Measurements from ENCODE around the gene SLC26A2. TPM values are rescaled to one million over a fixed set of nuclear protein-coding genes. Genes with fewer than 3 reads are reported as not detected.

SLC26A2 gene
- total RNA-seq, 1 donor from 2014 or later: 15.4 TPM

- DNase-seq (ENCODE audit: low read depth): no peak
- Histone ChIP-seq H3K4me3 (ENCODE audit: low read depth, low read length) (no peak overlapping the region), H3K36me3 (ENCODE audit: control insufficient read depth, insufficient read depth, low read length) (no peaks in the 10 kb centered on the region), H3K27me3 (ENCODE audit: control insufficient read depth, insufficient read depth, low read length) (no peaks in the 10 kb centered on the region)
- no peak for TF ChIP-seq CTCF (IDR thresholded peaks at IDR 0.05; ENCODE audit: insufficient read depth, low read length, poor library complexity, severe bottlenecking)
These were observed 24.4 kb upstream of the SLC26A2 start for GRCh38 chr5:149936044-149936699.

- Histone ChIP-seq H3K27me3 (ENCODE audit: control insufficient read depth, insufficient read depth, low read length) (no peaks in the 10 kb centered on the region), H3K36me3 (ENCODE audit: control insufficient read depth, insufficient read depth, low read length) (no peaks in the 10 kb centered on the region), H3K4me3 (ENCODE audit: low read depth, low read length) (no peak overlapping the region)
- no peak for DNase-seq (ENCODE audit: low read depth)
- TF ChIP-seq CTCF (IDR thresholded peaks at IDR 0.05; ENCODE audit: insufficient read depth, low read length, poor library complexity, severe bottlenecking): no peak
These were observed 23.9 kb upstream of the SLC26A2 start for GRCh38 chr5:149936700-149937091.

GRCh38 chr5:149937610-149938009 is 22.9 kb upstream of the SLC26A2 start:
- Histone ChIP-seq H3K4me3 (ENCODE audit: low read depth, low read length) (no peak overlapping the region), H3K36me3 (ENCODE audit: control insufficient read depth, insufficient read depth, low read length) (no peaks in the 10 kb centered on the region), H3K27me3 (ENCODE audit: control insufficient read depth, insufficient read depth, low read length) (no peaks in the 10 kb centered on the region)
- TF ChIP-seq CTCF (IDR thresholded peaks at IDR 0.05; ENCODE audit: insufficient read depth, low read length, poor library complexity, severe bottlenecking): no peak
- no peak for DNase-seq (ENCODE audit: low read depth)

- Histone ChIP-seq H3K27me3 (ENCODE audit: control insufficient read depth, insufficient read depth, low read length) (no peaks in the 10 kb centered on the region), H3K4me3 (ENCODE audit: low read depth, low read length) (no peak overlapping the region), H3K36me3 (ENCODE audit: control insufficient read depth, insufficient read depth, low read length) (no peaks in the 10 kb centered on the region)
- peak; percentile 82 for DNase-seq (ENCODE audit: low read depth)
- TF ChIP-seq CTCF (IDR thresholded peaks at IDR 0.05; ENCODE audit: insufficient read depth, low read length, poor library complexity, severe bottlenecking): no peak
These were observed 22.3 kb upstream of the SLC26A2 start for GRCh38 chr5:149938279-149938678.

- no peak for TF ChIP-seq CTCF (IDR thresholded peaks at IDR 0.05; ENCODE audit: insufficient read depth, low read length, poor library complexity, severe bottlenecking)
- Histone ChIP-seq H3K27me3 (ENCODE audit: control insufficient read depth, insufficient read depth, low read length) (no peaks in the 10 kb centered on the region), H3K4me3 (ENCODE audit: low read depth, low read length) (no peak overlapping the region), H3K36me3 (ENCODE audit: control insufficient read depth, insufficient read depth, low read length) (no peaks in the 10 kb centered on the region)
- DNase-seq (ENCODE audit: low read depth): peak; percentile 88
These were observed 21.7 kb upstream of the SLC26A2 start for GRCh38 chr5:149938791-149939358.

- H3K36me3 ChIP-seq (ENCODE audit: control insufficient read depth, insufficient read depth, low read length): no peaks in the 10 kb centered on the region
- H3K4me3 ChIP-seq (ENCODE audit: low read depth, low read length): no peak overlapping the region
- DNase-seq (ENCODE audit: low read depth): peak; percentile 66
- no peak for TF ChIP-seq CTCF (IDR thresholded peaks at IDR 0.05; ENCODE audit: insufficient read depth, low read length, poor library complexity, severe bottlenecking)
- no peaks in the 10 kb centered on the region for H3K27me3 ChIP-seq (ENCODE audit: control insufficient read depth, insufficient read depth, low read length)
These were observed 21.0 kb upstream of the SLC26A2 start for GRCh38 chr5:149939546-149939945.

Data from kidney epithelial cell (primary cell).